ENCODE results near the gene ORC1. TPM values are rescaled to one million over a fixed set of nuclear protein-coding genes. Genes with fewer than 3 reads are reported as not detected.

Gene ORC1
- total RNA-seq, 1 donor from 2014 or later: 1.7 TPM

DNA sequence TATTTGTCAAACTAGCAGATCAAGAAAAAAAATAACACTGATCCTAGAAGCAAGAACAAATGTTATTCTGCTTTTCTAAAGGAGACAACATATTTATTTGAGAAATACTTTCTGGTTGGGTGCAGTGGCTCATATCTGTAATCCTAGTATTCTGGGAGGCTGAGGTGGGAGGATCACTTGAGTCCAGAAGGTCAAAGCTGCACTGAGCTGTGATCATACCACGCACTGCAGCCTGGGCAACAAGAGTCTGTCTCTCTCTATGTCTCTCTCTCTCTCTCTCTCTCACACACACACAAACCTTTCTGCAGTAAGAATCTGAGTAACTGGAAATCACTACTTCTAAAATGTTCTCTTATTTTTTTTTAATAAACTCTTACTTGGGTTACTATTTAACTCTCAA lies 31.4 kb upstream of the ORC1 start:
- H3K27me3 ChIP-seq: no peaks in the 10 kb centered on the region
- no peaks in the 10 kb centered on the region for H3K9me3 ChIP-seq
- H3K27ac ChIP-seq: no peak overlapping the region
- DNase-seq (ENCODE audit: extremely low spot score in 2 of 2): no peak
- no peaks in the 10 kb centered on the region for H3K4me1 ChIP-seq
- intact Hi-C loops (cut with DNase I): no loop called here
- H3K36me3 ChIP-seq: peaks cover 0 to 27% of the 10 kb centered on the region in 2 donors
- H3K4me3 ChIP-seq: no peak overlapping the region
- TF ChIP-seq POLR2A (IDR thresholded peaks at IDR 0.05): no peak
- TF ChIP-seq, protein P1, sequence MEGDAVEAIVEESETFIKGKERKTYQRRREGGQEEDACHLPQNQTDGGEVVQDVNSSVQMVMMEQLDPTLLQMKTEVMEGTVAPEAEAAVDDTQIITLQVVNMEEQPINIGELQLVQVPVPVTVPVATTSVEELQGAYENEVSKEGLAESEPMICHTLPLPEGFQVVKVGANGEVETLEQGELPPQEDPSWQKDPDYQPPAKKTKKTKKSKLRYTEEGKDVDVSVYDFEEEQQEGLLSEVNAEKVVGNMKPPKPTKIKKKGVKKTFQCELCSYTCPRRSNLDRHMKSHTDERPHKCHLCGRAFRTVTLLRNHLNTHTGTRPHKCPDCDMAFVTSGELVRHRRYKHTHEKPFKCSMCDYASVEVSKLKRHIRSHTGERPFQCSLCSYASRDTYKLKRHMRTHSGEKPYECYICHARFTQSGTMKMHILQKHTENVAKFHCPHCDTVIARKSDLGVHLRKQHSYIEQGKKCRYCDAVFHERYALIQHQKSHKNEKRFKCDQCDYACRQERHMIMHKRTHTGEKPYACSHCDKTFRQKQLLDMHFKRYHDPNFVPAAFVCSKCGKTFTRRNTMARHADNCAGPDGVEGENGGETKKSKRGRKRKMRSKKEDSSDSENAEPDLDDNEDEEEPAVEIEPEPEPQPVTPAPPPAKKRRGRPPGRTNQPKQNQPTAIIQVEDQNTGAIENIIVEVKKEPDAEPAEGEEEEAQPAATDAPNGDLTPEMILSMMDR (IDR thresholded peaks at IDR 0.05): no peak
- no peak for TF ChIP-seq POLR2AphosphoS5 (IDR thresholded peaks at IDR 0.05; ENCODE audit: insufficient read depth in 1 of 2, low read depth in 1 of 2)

- TF ChIP-seq POLR2AphosphoS5 (IDR thresholded peaks at IDR 0.05; ENCODE audit: insufficient read depth in 1 of 2, low read depth in 1 of 2) (no peak), POLR2A (IDR thresholded peaks at IDR 0.05) (no peak)
- TF ChIP-seq, protein P1 (IDR thresholded peaks at IDR 0.05): no peak
- Histone ChIP-seq H3K27ac (no peak overlapping the region), H3K27me3 (no peaks in the 10 kb centered on the region), H3K36me3 (peaks cover 0 to 31% of the 10 kb centered on the region in 2 donors), H3K9me3 (no peaks in the 10 kb centered on the region), H3K4me3 (no peak overlapping the region), H3K4me1 (no peaks in the 10 kb centered on the region)
- no peak for DNase-seq (ENCODE audit: extremely low spot score in 2 of 2)
- intact Hi-C loops (cut with DNase I): no loop called here
These were observed 31.0 kb upstream of the ORC1 start for GRCh38 chr1:52435211-52435610.

- intact Hi-C loops (cut with DNase I): no loop called here
- Histone ChIP-seq H3K27ac (no peak overlapping the region), H3K4me3 (no peak overlapping the region), H3K36me3 (peaks cover 0 to 33% of the 10 kb centered on the region in 2 donors), H3K27me3 (no peaks in the 10 kb centered on the region), H3K9me3 (no peaks in the 10 kb centered on the region), H3K4me1 (no peaks in the 10 kb centered on the region)
- TF ChIP-seq POLR2A (IDR thresholded peaks at IDR 0.05): no peak
- no peak for TF ChIP-seq POLR2AphosphoS5 (IDR thresholded peaks at IDR 0.05; ENCODE audit: insufficient read depth in 1 of 2, low read depth in 1 of 2)
- TF ChIP-seq, protein P1 (IDR thresholded peaks at IDR 0.05): no peak
- no peak for DNase-seq (ENCODE audit: extremely low spot score in 2 of 2)
These were observed 28.6 kb upstream of the ORC1 start for GRCh38 chr1:52432807-52433206.

DNA sequence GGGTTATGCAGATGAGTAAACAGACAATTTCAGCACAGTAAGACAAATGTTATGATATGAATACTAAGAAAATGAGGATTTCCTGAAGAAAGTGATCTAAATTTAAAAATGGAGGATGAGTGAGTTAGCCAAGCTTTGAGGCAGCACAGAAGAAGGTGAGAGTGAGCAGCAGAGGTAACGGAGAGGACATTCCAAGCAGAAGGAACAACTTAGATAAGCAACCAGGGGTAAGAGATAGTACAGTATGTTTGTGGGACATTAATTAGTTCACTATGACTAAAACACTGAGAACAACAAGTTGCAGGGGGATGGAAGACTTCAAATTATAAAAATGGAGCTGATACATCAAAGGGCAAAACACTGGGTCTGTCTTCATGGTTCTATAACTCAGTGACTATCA lies 22.9 kb upstream of the ORC1 start:
- TF ChIP-seq, protein P1 (IDR thresholded peaks at IDR 0.05): no peak
- TF ChIP-seq POLR2AphosphoS5 (IDR thresholded peaks at IDR 0.05; ENCODE audit: insufficient read depth in 1 of 2, low read depth in 1 of 2) (no peak), POLR2A (IDR thresholded peaks at IDR 0.05) (no peak)
- Histone ChIP-seq H3K27me3 (no peaks in the 10 kb centered on the region), H3K4me3 (no peak overlapping the region), H3K27ac (no peak overlapping the region), H3K9me3 (no peaks in the 10 kb centered on the region), H3K36me3 (peaks cover 0 to 24% of the 10 kb centered on the region in 2 donors), H3K4me1 (no peaks in the 10 kb centered on the region)
- DNase-seq (ENCODE audit: extremely low spot score in 2 of 2): no peak
- intact Hi-C loops (cut with DNase I): loop anchor here (1.0 kb wide), 1 partner anchor 22 kb away; no protein-coding TSS in a partner anchor

- intact Hi-C loops (cut with DNase I): no loop called here
- Histone ChIP-seq H3K27ac (no peak overlapping the region), H3K27me3 (no peaks in the 10 kb centered on the region), H3K4me3 (no peak overlapping the region), H3K36me3 (peaks cover 0 to 20% of the 10 kb centered on the region in 2 donors), H3K9me3 (no peaks in the 10 kb centered on the region), H3K4me1 (no peaks in the 10 kb centered on the region)
- no peak for DNase-seq (ENCODE audit: extremely low spot score in 2 of 2)
- TF ChIP-seq, protein P1 (IDR thresholded peaks at IDR 0.05): no peak
- TF ChIP-seq POLR2A (IDR thresholded peaks at IDR 0.05) (no peak), POLR2AphosphoS5 (IDR thresholded peaks at IDR 0.05; ENCODE audit: insufficient read depth in 1 of 2, low read depth in 1 of 2) (no peak)
These were observed 22.1 kb upstream of the ORC1 start for GRCh38 chr1:52426371-52426770.
